Stimulated activated CD4-positive, alpha-beta T cell treated with anti-CD3 and anti-CD28 coated beads, Interleukin-4, amount 100 ng/mL, for 48 hours (primary cell): ENCODE data around the gene REX1BD.

Source experiments
- DNase-seq, 2 donors: peaks; one replicate each; pipeline ENCODE4 v3.0.0-alpha.2; 2020; ENCODE audit warnings: low read depth in 2 of 2

The REX1BD gene

DNA sequence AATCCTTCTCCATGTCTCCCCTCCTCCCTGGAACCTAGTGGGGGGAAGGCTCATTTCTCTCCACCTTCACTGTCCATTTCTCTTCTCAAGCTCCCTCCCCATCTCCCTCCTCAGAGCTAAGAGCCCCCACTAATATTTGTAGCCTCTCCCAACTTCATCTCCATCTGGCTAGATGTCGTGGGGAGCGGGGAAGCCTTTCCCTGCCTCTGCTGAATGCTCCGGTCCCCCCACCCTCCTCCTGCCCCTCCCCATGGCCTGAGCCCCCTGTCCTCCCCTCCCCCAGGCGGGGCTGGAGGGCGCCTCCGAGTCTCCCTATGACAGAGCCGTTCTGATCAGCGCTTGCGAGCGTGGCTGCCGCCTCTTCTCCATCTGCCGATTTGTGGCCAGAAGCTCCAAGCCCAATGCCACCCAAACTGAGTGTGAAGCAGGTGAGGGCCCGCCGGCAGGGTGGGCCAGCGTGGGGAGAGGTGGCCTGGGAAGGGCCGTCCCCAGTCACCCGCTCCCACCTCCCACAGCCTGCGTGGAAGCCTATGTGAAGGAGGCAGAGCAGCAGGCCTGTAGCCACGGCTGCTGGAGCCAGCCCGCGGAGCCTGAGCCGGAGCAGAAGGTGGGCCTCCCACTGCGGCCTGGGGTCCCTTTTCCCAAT is 25.1 kb downstream of the REX1BD start:
- DNase-seq: no peak

DNA sequence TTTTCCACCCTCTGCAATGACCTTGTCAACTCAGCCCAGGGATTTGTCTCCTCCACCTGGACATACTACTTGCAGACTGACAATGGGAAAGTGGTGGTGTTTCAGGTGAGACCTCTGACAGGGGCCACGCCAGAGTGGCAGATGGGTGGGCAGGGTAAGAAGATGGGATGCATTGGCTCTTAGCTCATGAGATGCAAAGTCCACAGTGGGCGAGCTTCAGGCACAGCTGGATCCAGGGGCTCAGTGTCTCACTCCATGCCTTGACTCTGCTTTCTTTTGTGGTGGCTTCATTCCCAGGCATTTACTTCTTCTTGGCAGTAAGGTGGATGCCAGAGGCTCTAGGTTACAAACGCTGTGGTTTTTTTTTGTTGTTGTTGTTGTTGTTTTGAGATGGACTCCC is 27.4 kb downstream of the REX1BD start:
- DNase-seq: no peak

- DNase-seq: no peak
Measured at GRCh38 chr19:18617562-18617961, 29.0 kb downstream of the REX1BD start.

DNA sequence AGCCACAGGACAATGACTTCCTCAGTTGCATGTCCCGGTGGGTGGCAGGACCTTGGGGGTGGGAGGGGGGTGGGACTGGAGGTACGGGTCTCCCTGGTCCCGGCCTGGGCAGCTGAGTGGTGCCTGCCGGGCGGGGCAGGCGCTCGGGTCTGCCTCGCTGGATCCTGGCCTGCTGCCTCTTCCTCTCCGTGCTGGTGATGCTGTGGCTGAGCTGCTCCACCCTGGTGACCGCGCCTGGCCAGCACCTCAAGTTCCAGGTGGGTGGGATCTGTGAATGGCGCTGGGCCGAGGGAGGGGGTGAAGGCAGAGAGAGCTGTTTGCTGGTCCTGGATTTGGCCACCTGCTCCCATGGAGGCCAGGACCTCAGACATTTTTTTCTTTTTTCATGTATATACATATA is 29.6 kb downstream of the REX1BD start:
- DNase-seq: no peak

DNA sequence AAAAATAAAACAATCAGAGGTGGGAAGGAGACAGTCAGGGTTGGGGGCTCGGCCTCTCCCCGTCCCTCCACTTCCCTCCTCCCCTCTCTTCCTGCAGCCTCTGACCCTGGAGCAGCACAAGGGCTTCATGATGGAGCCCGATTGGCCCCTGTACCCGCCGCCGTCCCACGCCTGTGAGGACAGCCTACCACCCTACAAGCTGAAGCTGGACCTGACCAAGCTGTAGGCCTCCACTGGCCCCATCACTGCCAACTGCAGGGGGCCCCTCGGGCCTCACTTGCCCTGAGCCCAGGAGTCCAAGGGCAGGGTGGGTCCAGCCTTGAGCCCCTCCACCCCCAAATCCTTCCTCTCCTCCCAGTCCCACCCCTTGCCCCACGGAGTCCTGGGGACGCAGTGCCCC is 31.7 kb downstream of the REX1BD start:
- DNase-seq: no peak

DNA sequence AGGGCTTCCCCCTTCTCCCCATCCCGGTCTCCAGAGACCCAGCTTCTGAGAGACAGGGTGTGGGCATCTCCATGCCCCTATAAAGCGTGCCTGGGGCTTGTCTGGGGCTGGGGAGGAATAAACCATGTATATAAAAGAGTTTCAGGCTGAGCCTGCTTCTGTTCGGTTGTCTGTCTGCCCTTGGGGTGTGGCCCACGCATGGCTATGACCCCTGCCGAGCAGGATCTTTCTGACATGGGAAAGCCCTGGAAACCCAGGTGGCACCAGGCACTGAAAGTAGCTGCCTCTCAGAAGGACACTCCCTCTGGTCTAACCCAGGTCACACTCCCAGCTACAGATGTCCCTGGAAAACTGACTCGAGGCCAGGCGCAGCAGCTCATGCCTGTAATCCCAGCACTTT is 32.3 kb downstream of the REX1BD start:
- DNase-seq: no peak

DNA sequence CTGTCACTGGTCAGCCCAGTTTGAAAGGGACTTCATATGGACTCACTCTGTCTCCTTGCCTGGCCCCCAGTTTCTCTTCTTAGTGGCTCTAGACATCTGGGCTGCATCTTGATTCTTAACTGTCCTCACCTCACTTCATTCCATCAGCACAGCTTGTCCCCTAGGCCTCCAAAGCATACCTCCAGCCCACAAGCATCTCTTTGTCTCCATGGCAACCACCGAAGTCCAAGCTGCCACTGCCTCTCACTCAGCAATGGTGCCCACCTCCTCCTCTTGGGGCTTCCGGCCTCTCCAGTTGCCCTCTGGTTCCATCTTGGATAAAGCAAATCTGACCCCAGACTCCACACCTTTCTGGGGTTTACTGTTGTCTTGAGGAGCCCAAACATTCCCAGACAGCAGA is 38.3 kb downstream of the REX1BD start:
- DNase-seq: no peak

DNA sequence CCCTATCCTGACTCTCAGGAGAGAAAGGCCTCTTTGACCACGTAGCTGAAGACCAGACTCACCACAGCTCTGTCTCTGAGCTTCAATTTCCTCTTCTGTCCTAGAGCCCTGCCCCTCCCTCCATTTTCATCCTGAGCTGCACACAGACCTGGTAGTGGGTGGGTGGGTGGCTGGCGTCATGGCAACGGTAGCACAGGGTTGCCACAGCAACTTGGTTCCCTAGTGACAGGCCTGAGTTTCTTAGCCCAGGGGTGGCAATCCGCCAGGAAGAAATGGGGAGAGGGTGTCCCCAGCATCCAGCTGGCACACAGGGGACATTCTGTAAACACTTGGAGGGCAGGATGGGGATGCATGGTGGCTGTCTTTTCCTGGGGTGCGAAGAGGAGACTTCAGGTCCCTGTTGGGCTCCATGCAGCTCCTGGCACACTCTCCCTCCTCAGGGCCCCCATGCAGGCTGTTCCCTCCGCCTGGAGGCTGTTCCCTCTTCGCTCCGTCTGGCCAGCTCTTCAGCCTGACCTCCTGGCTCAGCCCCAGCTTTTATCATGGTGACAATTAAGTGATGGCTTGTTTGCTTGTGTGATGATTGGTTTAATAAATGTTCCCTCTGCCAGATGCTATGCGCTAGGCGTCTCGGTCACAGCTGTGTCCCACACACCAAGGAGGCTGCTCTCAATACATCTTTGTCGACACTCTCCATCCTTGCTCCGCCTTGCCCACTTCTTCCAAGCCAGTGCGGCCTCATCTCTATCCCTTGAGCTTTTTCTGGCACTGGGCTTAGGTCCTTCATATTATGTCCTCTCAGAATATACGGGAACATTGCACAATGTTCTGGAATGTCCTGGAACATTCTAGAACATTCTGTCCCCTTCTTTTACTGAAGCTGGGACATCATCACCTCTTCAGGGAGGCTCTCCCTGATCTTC is 40.8 kb downstream of the REX1BD start:
- no peak for DNase-seq

- no peak for DNase-seq
Measured at GRCh38 chr19:18633321-18633720, 44.7 kb downstream of the REX1BD start.

GRCh38 chr19:18634612-18635297 is 46.2 kb downstream of the REX1BD start:
- no peak for DNase-seq

- no peak for DNase-seq
Measured at GRCh38 chr19:18635831-18636182, 47.2 kb downstream of the REX1BD start.

GRCh38 chr19:18636183-18636968 is 47.8 kb downstream of the REX1BD start:
- peak; percentile 98 to 100 for DNase-seq

DNA sequence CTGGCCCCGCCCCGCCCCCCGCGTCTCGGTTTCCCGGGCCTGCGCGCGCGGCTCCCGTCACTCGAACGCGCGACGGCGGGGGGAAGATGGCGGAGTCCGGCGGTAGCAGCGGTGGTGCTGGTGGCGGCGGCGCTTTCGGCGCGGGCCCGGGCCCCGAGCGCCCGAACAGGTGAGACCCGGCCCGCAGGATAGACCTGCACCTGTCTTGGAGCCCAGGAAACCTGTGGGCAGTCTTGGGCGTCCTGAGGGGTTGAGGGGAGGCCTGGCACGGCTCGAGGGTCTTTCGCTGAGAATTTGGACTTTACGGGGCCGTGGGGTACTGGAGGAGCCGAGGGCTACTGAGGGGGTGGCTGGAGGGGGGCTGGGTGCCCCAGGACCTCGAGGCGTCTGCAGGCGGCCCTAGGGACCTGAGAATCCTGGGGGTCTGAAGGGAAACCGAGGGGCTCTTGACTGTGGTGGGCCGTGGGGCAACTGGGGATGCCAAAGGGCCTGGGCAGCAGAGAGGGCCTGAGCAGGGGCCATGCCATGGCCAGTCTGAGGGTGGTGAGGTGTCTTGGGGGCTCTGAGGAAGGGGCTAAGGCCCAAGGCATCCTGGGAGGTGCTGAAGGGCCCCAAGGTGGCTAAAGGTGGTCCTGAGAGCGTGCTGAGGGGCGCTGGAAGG is 48.5 kb downstream of the REX1BD start, which contains the start of gene KLHL26:
Gene KLHL26, plus strand, starts transcription at position 60 of the 661 bp plus-strand sequence. Its CDS starts 27 bp downstream, at position 87.
- no peak for DNase-seq

GRCh38 chr19:18637673-18638630 is 49.4 kb downstream of the REX1BD start:
- DNase-seq: no peak

DNA sequence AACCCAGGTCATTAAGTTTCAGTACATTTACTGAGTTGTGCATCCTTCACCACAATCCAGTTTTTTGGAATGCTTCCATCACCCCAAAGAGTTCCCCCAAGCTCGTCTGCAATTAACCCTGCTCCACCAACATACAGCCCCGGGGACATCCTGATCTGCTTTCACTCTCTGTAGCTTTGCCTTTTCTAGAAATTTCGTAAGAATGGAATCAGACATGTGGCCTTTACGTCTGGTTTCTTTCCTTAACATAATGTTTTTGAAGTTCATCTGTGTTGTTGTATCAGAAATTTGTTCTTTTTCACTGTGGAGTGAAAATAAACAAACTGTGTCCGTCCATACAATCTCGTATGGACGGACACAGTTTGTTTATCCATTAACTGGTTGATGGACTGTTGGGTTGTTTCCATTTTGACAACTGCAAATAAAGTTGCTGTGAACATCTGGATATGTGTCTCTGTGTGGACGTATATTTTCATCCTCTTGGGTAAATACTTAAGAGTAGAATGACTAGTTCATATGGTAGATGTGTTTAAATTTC is 51.2 kb downstream of the REX1BD start:
- no peak for DNase-seq
